ENCODE measurements around the gene PAWR.

The PAWR gene

GRCh38 chr12:79690638-79691510 lies at the start of gene PAWR:
PAWR (minus strand) TSS chr12:79690964; CDS start chr12:79690244, 720 bp downstream.
- DNase-seq (peak; percentile 48), ATAC-seq (peak; percentile 73)
- H3K27ac Mint-ChIP-seq, result no peak within 1 kb of the TSS
- H3K27me3 Mint-ChIP-seq, result peaks cover 59% of the 10 kb centered on the region
- no peaks in the 10 kb centered on the region for H3K9me3 Mint-ChIP-seq
- H3K4me3 Mint-ChIP-seq, result peak within 1 kb of the TSS; percentile 77
- no peaks in the 10 kb centered on the region for H3K36me3 Mint-ChIP-seq (ENCODE audit: low read depth)
- H3K4me1 Mint-ChIP-seq, result peaks cover 17% of the 10 kb centered on the region

GRCh38 chr12:79737875-79738718 lies 47.3 kb upstream of the PAWR start:
- DNase-seq (peak; percentile 12), ATAC-seq (no peak)
- H3K27me3 Mint-ChIP-seq, result peaks cover 21% of the 10 kb centered on the region
- H3K4me3 Mint-ChIP-seq, result no peak overlapping the region
- H3K27ac Mint-ChIP-seq, result no peak overlapping the region
- H3K9me3 Mint-ChIP-seq, result no peaks in the 10 kb centered on the region
- no peaks in the 10 kb centered on the region for H3K36me3 Mint-ChIP-seq (ENCODE audit: low read depth)
- no peaks in the 10 kb centered on the region for H3K4me1 Mint-ChIP-seq

GRCh38 chr12:79732638-79733037 lies 41.9 kb upstream of the PAWR start:
- Mint-ChIP-seq H3K9me3 (no peaks in the 10 kb centered on the region), H3K36me3 (ENCODE audit: low read depth) (no peaks in the 10 kb centered on the region), H3K4me1 (no peaks in the 10 kb centered on the region), H3K4me3 (no peak overlapping the region), H3K27ac (no peak overlapping the region), H3K27me3 (peaks cover 29% of the 10 kb centered on the region)
- DNase-seq (no peak), ATAC-seq (no peak)

- Mint-ChIP-seq H3K4me1 (no peaks in the 10 kb centered on the region), H3K36me3 (ENCODE audit: low read depth) (no peaks in the 10 kb centered on the region), H3K4me3 (no peak overlapping the region), H3K9me3 (no peaks in the 10 kb centered on the region), H3K27ac (no peak overlapping the region), H3K27me3 (peaks cover 28% of the 10 kb centered on the region)
- ATAC-seq, result no peak
- no peak for DNase-seq
Observed at GRCh38 chr12:79725987-79726386, 35.2 kb upstream of the PAWR start.

- H3K4me1 Mint-ChIP-seq, result no peaks in the 10 kb centered on the region
- no peak for DNase-seq
- H3K9me3 Mint-ChIP-seq, result no peaks in the 10 kb centered on the region
- ATAC-seq, result no peak
- H3K27ac Mint-ChIP-seq, result no peak overlapping the region
- H3K4me3 Mint-ChIP-seq, result no peak overlapping the region
- no peaks in the 10 kb centered on the region for H3K36me3 Mint-ChIP-seq (ENCODE audit: low read depth)
- peaks cover 10% of the 10 kb centered on the region for H3K27me3 Mint-ChIP-seq
Observed at GRCh38 chr12:79717006-79717405, 26.2 kb upstream of the PAWR start.

- H3K27me3 Mint-ChIP-seq, result peaks cover 11% of the 10 kb centered on the region
- H3K36me3 Mint-ChIP-seq (ENCODE audit: low read depth), result no peaks in the 10 kb centered on the region
- H3K9me3 Mint-ChIP-seq, result no peaks in the 10 kb centered on the region
- no peak overlapping the region for H3K27ac Mint-ChIP-seq
- ATAC-seq, result no peak
- no peak overlapping the region for H3K4me3 Mint-ChIP-seq
- no peak for DNase-seq
- H3K4me1 Mint-ChIP-seq, result no peaks in the 10 kb centered on the region
Observed at GRCh38 chr12:79715308-79715707, 24.5 kb upstream of the PAWR start.

GRCh38 chr12:79710707-79711483 lies 20.1 kb upstream of the PAWR start:
- DNase-seq (no peak), ATAC-seq (no peak)
- no peaks in the 10 kb centered on the region for H3K4me1 Mint-ChIP-seq
- H3K27ac Mint-ChIP-seq, result no peak overlapping the region
- H3K9me3 Mint-ChIP-seq, result no peaks in the 10 kb centered on the region
- H3K4me3 Mint-ChIP-seq, result no peak overlapping the region
- peaks cover 10% of the 10 kb centered on the region for H3K27me3 Mint-ChIP-seq
- H3K36me3 Mint-ChIP-seq (ENCODE audit: low read depth), result no peaks in the 10 kb centered on the region

GRCh38 chr12:79707830-79708229 lies 17.1 kb upstream of the PAWR start:
- Mint-ChIP-seq H3K4me1 (no peaks in the 10 kb centered on the region), H3K4me3 (no peak overlapping the region), H3K27me3 (peaks cover 2% of the 10 kb centered on the region), H3K36me3 (ENCODE audit: low read depth) (no peaks in the 10 kb centered on the region), H3K9me3 (no peaks in the 10 kb centered on the region), H3K27ac (no peak overlapping the region)
- no peak for ATAC-seq
- DNase-seq, result no peak

GRCh38 chr12:79706676-79707075 lies 15.9 kb upstream of the PAWR start:
- Mint-ChIP-seq H3K27me3 (peaks cover 4% of the 10 kb centered on the region), H3K36me3 (ENCODE audit: low read depth) (no peaks in the 10 kb centered on the region), H3K9me3 (no peaks in the 10 kb centered on the region), H3K27ac (no peak overlapping the region), H3K4me3 (no peak overlapping the region), H3K4me1 (no peaks in the 10 kb centered on the region)
- no peak for DNase-seq
- no peak for ATAC-seq

GRCh38 chr12:79706156-79706555 lies 15.4 kb upstream of the PAWR start:
- DNase-seq, result no peak
- no peak overlapping the region for H3K4me3 Mint-ChIP-seq
- no peaks in the 10 kb centered on the region for H3K9me3 Mint-ChIP-seq
- no peak for ATAC-seq
- no peak overlapping the region for H3K27ac Mint-ChIP-seq
- no peaks in the 10 kb centered on the region for H3K4me1 Mint-ChIP-seq
- no peaks in the 10 kb centered on the region for H3K36me3 Mint-ChIP-seq (ENCODE audit: low read depth)
- H3K27me3 Mint-ChIP-seq, result peaks cover 4% of the 10 kb centered on the region

GRCh38 chr12:79698966-79699365 lies 8.2 kb upstream of the PAWR start:
- no peaks in the 10 kb centered on the region for H3K9me3 Mint-ChIP-seq
- no peaks in the 10 kb centered on the region for H3K36me3 Mint-ChIP-seq (ENCODE audit: low read depth)
- H3K27me3 Mint-ChIP-seq, result peaks cover 10% of the 10 kb centered on the region
- ATAC-seq, result no peak
- DNase-seq, result no peak
- H3K27ac Mint-ChIP-seq, result no peak overlapping the region
- no peaks in the 10 kb centered on the region for H3K4me1 Mint-ChIP-seq
- H3K4me3 Mint-ChIP-seq, result no peak overlapping the region

- ATAC-seq, result no peak
- DNase-seq, result no peak
- no peaks in the 10 kb centered on the region for H3K9me3 Mint-ChIP-seq
- H3K4me3 Mint-ChIP-seq, result no peak overlapping the region
- peaks cover 24% of the 10 kb centered on the region for H3K27me3 Mint-ChIP-seq
- peaks cover under 1% of the 10 kb centered on the region for H3K4me1 Mint-ChIP-seq
- no peaks in the 10 kb centered on the region for H3K36me3 Mint-ChIP-seq (ENCODE audit: low read depth)
- no peak overlapping the region for H3K27ac Mint-ChIP-seq
Observed at GRCh38 chr12:79696416-79696815, 5.7 kb upstream of the PAWR start.

GRCh38 chr12:79692860-79693577 lies 2.3 kb upstream of the PAWR start:
- H3K27ac Mint-ChIP-seq, result no peak overlapping the region
- no peaks in the 10 kb centered on the region for H3K36me3 Mint-ChIP-seq (ENCODE audit: low read depth)
- peaks cover 45% of the 10 kb centered on the region for H3K27me3 Mint-ChIP-seq
- DNase-seq, result no peak
- ATAC-seq, result no peak
- H3K9me3 Mint-ChIP-seq, result no peaks in the 10 kb centered on the region
- peaks cover 16% of the 10 kb centered on the region for H3K4me1 Mint-ChIP-seq
- H3K4me3 Mint-ChIP-seq, result no peak overlapping the region
